CD4-positive, alpha-beta T cell treated with Interleukin-2 at 100 ng/mL for 4 hours (primary cell): Measurements from ENCODE around the gene ZMIZ1.

Experiments
- DNase-seq: peaks from one replicate; pipeline ENCODE4 v3.0.0-alpha.2; 2020; ENCODE audit warnings: low spot score

The ZMIZ1 gene

GRCh38 chr10:79068562-79069324 lies at the start of gene ZMIZ1:
Gene ZMIZ1, plus strand, starts transcription at chr10:79068966. Its CDS starts 132,667 bp downstream, at chr10:79201633.
- peak; percentile 87 for DNase-seq

DNA sequence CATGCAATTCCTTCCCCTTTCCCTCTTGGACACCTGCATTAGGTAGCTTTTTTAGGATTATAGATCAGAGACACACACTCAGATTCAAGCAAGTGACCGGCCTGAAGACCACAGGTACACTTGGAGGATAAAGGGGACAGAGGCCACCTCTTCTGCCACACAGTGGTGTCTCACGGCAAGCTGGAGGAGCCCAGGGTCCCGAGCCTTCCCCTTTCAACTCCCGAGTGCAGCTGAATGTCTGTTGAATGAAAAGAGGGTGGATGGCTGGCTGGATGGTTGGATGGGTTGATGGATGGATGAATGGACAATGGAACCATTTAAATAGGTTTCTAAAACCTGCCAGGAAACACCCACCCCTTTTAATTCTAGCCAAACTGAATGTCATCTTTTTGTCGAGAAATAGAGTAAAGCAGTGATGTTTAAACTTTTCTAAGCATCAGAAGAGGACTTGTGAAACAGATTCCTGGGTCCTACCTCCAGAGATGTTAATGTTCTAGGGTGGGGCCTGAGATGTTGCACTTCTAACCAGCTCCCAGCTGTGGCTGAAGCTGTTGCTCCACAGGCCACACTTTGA lies 49.2 kb upstream of the ZMIZ1 start:
- no peak for DNase-seq

DNA sequence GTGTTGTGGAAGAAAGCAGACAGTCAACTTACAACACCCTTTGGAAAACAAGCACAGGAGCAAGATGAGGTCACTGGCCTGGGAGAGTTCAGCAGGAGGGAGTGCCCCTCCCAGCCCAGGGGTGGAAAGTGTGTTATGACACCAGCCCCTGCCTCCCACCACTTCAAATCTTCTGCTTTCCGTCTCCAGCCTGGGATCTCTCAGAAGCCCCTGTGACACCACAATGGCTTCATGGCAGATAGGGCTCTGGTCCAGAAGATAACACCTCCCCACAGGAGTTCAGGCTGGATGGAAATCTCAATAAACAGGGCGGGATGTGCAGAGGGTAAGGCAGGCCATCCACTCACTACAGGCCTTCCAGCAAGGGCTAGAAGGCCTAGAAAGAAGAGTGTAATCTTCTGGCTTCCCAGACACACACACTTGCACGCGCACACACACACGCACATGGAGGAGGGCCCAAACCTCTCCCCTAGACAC lies 48.7 kb upstream of the ZMIZ1 start:
- DNase-seq: no peak

GRCh38 chr10:79020605-79021004 lies 48.2 kb upstream of the ZMIZ1 start:
- no peak for DNase-seq

DNA sequence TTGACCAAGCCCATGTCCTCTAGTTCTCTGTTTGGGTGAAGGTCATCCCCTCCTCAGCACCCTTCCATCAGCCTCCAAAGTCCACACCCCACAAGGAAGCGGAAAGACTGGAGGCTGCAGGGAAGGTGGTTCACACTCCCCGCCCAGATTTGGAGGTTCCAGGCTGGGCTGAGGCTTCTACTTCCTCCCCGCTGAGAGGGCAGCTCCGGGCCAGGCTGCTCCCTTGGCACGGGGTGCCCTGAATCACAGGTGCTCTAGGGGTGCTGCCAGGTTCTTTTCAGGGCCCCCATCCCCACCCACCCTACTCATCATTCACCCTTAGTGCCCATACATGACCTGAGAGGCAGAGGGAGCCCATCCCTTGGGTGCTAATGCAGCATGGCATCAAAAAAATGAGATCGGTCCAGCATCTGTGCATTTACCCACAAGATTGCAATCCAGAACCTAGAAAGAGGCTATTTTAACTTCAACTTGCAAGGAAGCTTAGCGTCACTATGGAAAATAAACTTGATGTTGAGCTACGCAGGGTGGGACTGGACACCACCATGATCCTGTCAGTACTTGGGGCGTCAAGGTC lies 47.3 kb upstream of the ZMIZ1 start:
- DNase-seq: no peak

DNA sequence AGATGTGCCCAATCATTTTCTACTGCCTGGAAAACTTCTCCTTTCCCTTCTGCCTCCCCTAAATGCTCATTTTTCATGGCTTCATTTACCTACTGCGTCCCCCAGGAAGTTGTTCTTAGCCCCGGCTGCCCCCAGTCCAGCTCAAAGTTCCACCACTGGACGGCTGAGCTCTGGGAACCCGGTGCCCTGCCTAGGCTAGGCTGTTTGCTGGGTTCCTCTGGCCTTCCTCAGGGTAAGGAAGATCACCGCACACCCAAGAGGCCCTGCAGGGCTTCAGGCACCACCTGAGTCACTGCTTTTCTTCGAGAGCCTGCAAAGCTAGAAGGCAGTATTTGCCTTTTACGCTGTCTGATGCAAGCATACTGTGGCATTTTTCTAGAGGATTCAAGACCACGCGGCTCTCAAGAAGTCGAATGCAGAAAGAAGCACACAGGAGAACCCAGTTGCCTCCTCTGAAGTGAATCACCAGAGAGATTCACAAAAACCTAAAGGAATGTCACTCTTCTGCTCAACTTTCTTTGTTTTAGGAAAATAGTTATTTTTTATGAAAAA lies 46.7 kb upstream of the ZMIZ1 start:
- no peak for DNase-seq

GRCh38 chr10:79022565-79023230 lies 46.1 kb upstream of the ZMIZ1 start:
- peak; percentile 8 for DNase-seq

GRCh38 chr10:79023240-79024162 lies 45.3 kb upstream of the ZMIZ1 start:
- no peak for DNase-seq

DNA sequence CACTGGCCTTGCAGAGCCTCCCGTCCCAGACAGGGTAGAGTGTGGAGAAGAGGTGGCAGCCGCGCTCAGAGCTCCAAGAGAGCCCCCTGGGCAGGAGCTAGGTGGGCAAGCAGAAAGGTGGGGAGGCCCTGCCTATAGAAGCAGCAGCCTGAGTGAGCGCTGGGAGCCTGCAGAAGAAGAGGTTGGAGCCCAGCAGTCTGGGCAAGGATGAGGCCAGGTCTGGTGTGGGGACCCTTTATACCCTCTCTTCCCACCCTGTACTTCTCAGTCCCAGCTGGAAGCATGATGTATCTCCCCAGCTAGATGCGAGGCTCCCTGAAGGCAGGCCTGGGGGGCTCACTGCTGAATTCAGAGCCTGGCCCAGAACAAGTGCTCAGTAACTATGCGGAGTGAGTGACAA lies 44.5 kb upstream of the ZMIZ1 start:
- no peak for DNase-seq

DNA sequence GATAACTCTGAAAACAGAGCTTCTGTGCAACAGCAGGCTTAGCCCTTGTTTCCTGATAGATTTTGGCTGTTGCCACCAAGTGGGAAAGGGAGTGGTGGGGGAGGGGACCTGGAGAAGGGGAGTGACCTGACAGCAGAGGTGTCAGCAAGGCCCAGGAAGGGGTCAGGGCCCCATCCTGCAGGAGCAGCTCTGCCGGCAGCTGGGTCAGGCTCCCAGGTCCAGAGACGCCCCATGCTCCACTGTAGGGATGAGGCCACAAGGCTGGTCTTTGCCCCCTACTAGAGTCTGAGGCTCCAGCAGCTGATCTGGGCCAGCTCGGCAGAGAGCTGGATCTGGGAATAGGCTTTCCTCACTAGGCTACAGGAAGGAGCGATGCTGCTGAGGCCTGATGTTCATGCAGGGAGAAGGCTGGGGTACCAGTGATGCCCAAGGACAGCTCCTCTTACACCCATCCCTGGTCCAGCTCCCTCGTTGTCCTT lies 44.0 kb upstream of the ZMIZ1 start:
- no peak for DNase-seq

GRCh38 chr10:79025199-79025832 lies 43.5 kb upstream of the ZMIZ1 start:
- peak; percentile 40 for DNase-seq

GRCh38 chr10:79026341-79026761 lies 42.4 kb upstream of the ZMIZ1 start:
- DNase-seq: no peak

- DNase-seq: no peak
Measured at GRCh38 chr10:79026806-79027146, 42.0 kb upstream of the ZMIZ1 start.

- DNase-seq: peak; percentile 58
Measured at GRCh38 chr10:79027147-79028055, 41.4 kb upstream of the ZMIZ1 start.

- DNase-seq: no peak
Measured at GRCh38 chr10:79028056-79028430, 40.7 kb upstream of the ZMIZ1 start.

DNA sequence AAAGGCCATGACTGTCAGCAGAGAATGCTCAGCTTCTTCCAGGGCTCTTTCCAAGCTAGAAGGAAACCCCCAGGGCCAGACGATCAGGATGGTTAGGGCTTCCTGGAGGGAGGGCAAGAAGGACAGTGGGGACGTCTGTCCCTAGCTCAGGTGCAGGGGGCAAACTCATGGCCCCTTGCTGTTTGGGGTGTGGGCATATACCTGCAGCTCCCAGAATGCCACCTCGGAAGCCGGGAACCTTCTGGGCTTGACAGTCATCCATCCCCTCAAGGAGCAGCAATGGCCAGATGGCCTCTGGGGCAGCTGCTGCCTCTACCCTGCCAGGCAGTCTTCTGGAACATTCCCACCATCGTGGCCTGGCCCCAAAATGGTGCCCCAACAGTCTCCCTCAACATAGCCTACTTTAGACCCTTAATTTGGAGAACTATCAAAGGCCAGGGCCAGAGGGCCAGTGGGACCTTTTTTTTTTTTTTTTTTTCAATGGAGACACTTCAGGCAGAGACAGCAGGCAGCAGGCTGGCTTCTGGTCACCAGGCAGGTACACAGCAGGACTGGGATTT lies 40.2 kb upstream of the ZMIZ1 start:
- DNase-seq: no peak

- DNase-seq: no peak
Measured at GRCh38 chr10:79029478-79030390, 39.0 kb upstream of the ZMIZ1 start.

GRCh38 chr10:79030705-79031104 lies 38.1 kb upstream of the ZMIZ1 start:
- no peak for DNase-seq
